OCI-LY3 (cell line): ENCODE results near the gene MS4A10.
A peak's percentile ranks its signal among the peaks of the same experiment; 100 is the strongest.

Experiments
- H2AFZ ChIP-seq: fragments of 200-600, 300-600 bp; shearing (Covaris generic); 2 replicates; pipeline ENCODE4 v1.6.0; 2014; ENCODE audit warnings: antibody characterized with exemption, low read depth, low read length
- H3K27ac ChIP-seq: fragments of 200-600, 300-600 bp; sonication (generic); 2 replicates; pipeline ENCODE4 v1.5.1; 2014; ENCODE audit warnings: mild to moderate bottlenecking, low read length, moderate library complexity, mixed read lengths
- H3K27me3 ChIP-seq: fragments of 200-600, 300-600 bp; sonication (generic); 2 replicates; pipeline ENCODE4 v1.6.1; 2014; ENCODE audit warnings: low read depth, low read length, mixed read lengths
- H3K36me3 ChIP-seq: fragments of 200-600, 300-600 bp; sonication (generic); replicated peaks from 2 replicates; pipeline ENCODE3; 2014; ENCODE audit warnings: low read depth, low read length, mixed read lengths
- H3K4me1 ChIP-seq: fragments of 300-600, 200-600 bp; sonication (generic); 2 replicates; pipeline ENCODE4 v1.6.1; 2014; ENCODE audit warnings: low read length, mixed read lengths
- H3K4me2 ChIP-seq: fragments of 200-600, 300-600 bp; sonication (generic); 2 replicates; pipeline ENCODE4 v1.6.1; 2014; ENCODE audit warnings: low read length, mixed read lengths
- H3K4me3 ChIP-seq: fragments of 300-600, 200-600 bp; sonication (generic); 2 replicates; pipeline ENCODE4 v1.5.1; 2014; ENCODE audit warnings: antibody characterized with exemption, mild to moderate bottlenecking, low read length, moderate library complexity
- H3K79me2 ChIP-seq: fragments of 300-600, 200-600 bp; shearing (Covaris generic); 2 replicates; pipeline ENCODE4 v1.6.1; 2014; ENCODE audit warnings: mild to moderate bottlenecking, low read length, mixed read lengths
- H3K9ac ChIP-seq: fragments of 300-600, 200-600 bp; shearing (Covaris generic); 2 replicates; pipeline ENCODE4 v1.6.0; 2014; ENCODE audit warnings: mild to moderate bottlenecking, low read length, moderate library complexity
- H3K9me3 ChIP-seq: fragments of 200-600, 300-600 bp; shearing (Covaris generic); 2 replicates; pipeline ENCODE4 v1.6.1; 2014; ENCODE audit warnings: low read length, mixed read lengths; ENCODE audit not compliant: insufficient read depth
- H4K20me1 ChIP-seq: fragments of 200-600, 300-600 bp; sonication (generic); 2 replicates; pipeline ENCODE4 v1.6.1; 2016; ENCODE audit warnings: low read length, mixed read lengths; ENCODE audit not compliant: insufficient read depth
- CTCF ChIP-seq: fragments of 200-600, 300-600 bp; sonication (generic); IDR thresholded peaks from 2 replicates; pipeline ENCODE4 v1.5.1; 2014; ENCODE audit warnings: antibody characterized with exemption, low read length, low read depth
- EZH2phosphoT487 ChIP-seq: fragments of 200-600 bp; shearing (Covaris generic); IDR thresholded peaks from 2 replicates; pipeline ENCODE4 v1.6.1; 2018; ENCODE audit warnings: antibody characterized with exemption, mixed run types, low read depth

Gene MS4A10

GRCh38 chr11:60841797-60842667, 56.9 kb downstream of the MS4A10 start, which contains the start of gene CCDC86:
Gene CCDC86, plus strand, starts transcription at chr11:60842113. Its CDS starts 12 bp downstream, at chr11:60842125.
- Histone ChIP-seq H2AFZ (peak within 1 kb of the TSS; percentile 64), H3K9me3 (no peaks in the 10 kb centered on the region), H3K4me2 (peak within 1 kb of the TSS; percentile 92), H3K79me2 (peaks cover 60% of the 10 kb centered on the region), H4K20me1 (peaks cover 15% of the 10 kb centered on the region), H3K4me3 (peak within 1 kb of the TSS; percentile 84), H3K4me1 (peaks cover 54% of the 10 kb centered on the region), H3K27me3 (no peaks in the 10 kb centered on the region), H3K27ac (peak within 1 kb of the TSS; percentile 43), H3K9ac (peak within 1 kb of the TSS; percentile 85), H3K36me3 (peaks cover 28% of the 10 kb centered on the region)
- no peak for TF ChIP-seq CTCF
- no peak for TF ChIP-seq EZH2phosphoT487

- H3K9ac ChIP-seq = peak overlapping the region; percentile 85
- H3K4me1 ChIP-seq = peaks cover 45% of the 10 kb centered on the region
- peaks cover 35% of the 10 kb centered on the region for H3K36me3 ChIP-seq
- no peaks in the 10 kb centered on the region for H3K9me3 ChIP-seq
- H2AFZ ChIP-seq = no peak overlapping the region
- H3K4me2 ChIP-seq = peak overlapping the region; percentile 92
- no peaks in the 10 kb centered on the region for H3K27me3 ChIP-seq
- peak overlapping the region; percentile 84 for H3K4me3 ChIP-seq
- H3K27ac ChIP-seq = peak overlapping the region; percentile 43
- TF ChIP-seq CTCF = no peak
- TF ChIP-seq EZH2phosphoT487 = no peak
- peaks cover 69% of the 10 kb centered on the region for H3K79me2 ChIP-seq
- H4K20me1 ChIP-seq = peaks cover 15% of the 10 kb centered on the region
Measured at GRCh38 chr11:60842668-60843600, 57.8 kb downstream of the MS4A10 start.

GRCh38 chr11:60844045-60844869, 59.1 kb downstream of the MS4A10 start:
- peaks cover 15% of the 10 kb centered on the region for H4K20me1 ChIP-seq
- H3K9ac ChIP-seq = peak overlapping the region; percentile 85
- H3K79me2 ChIP-seq = peaks cover 77% of the 10 kb centered on the region
- peaks cover 32% of the 10 kb centered on the region for H3K4me1 ChIP-seq
- TF ChIP-seq CTCF = no peak
- TF ChIP-seq EZH2phosphoT487 = no peak
- no peaks in the 10 kb centered on the region for H3K9me3 ChIP-seq
- no peak overlapping the region for H2AFZ ChIP-seq
- H3K4me3 ChIP-seq = peak overlapping the region; percentile 84
- no peak overlapping the region for H3K27ac ChIP-seq
- H3K4me2 ChIP-seq = peak overlapping the region; percentile 92
- H3K36me3 ChIP-seq = peaks cover 49% of the 10 kb centered on the region
- no peaks in the 10 kb centered on the region for H3K27me3 ChIP-seq
